Measurements from ENCODE around the gene ANKRD13D. TPM values are rescaled to one million over a fixed set of nuclear protein-coding genes. Genes with fewer than 3 reads are reported as not detected.

The ANKRD13D gene
- total RNA-seq, 1 donor from 2014 or later, result 42.5 TPM

- DNase-seq (ENCODE audit: low spot score), result no peak
These were observed 3.3 kb upstream of the ANKRD13D start for GRCh38 chr11:67285541-67286498.

GRCh38 chr11:67286621-67287333, 2.3 kb upstream of the ANKRD13D start:
- no peak for DNase-seq (ENCODE audit: low spot score)

- no peak for DNase-seq (ENCODE audit: low spot score)
These were observed 1.5 kb upstream of the ANKRD13D start for GRCh38 chr11:67287355-67288197.

- DNase-seq (ENCODE audit: low spot score), result no peak
These were observed 978 bp upstream of the ANKRD13D start for GRCh38 chr11:67288198-67288451.

- DNase-seq (ENCODE audit: low spot score), result peak; percentile 97
These were observed 464 bp upstream of the ANKRD13D start for GRCh38 chr11:67288452-67289225.

GRCh38 chr11:67289651-67290479, 762 bp downstream of the ANKRD13D start:
- no peak for DNase-seq (ENCODE audit: low spot score)

GRCh38 chr11:67290801-67291200, 1.7 kb downstream of the ANKRD13D start:
- DNase-seq (ENCODE audit: low spot score), result no peak

GRCh38 chr11:67291481-67292381, 2.6 kb downstream of the ANKRD13D start:
- no peak for DNase-seq (ENCODE audit: low spot score)

GRCh38 chr11:67292671-67293070, 3.6 kb downstream of the ANKRD13D start:
- DNase-seq (ENCODE audit: low spot score), result no peak

GRCh38 chr11:67293090-67293489, 4.0 kb downstream of the ANKRD13D start:
- no peak for DNase-seq (ENCODE audit: low spot score)

GRCh38 chr11:67295846-67296245, 6.7 kb downstream of the ANKRD13D start:
- DNase-seq (ENCODE audit: low spot score), result no peak

- DNase-seq (ENCODE audit: low spot score), result no peak
These were observed 9.7 kb downstream of the ANKRD13D start for GRCh38 chr11:67298786-67299185.

- DNase-seq (ENCODE audit: low spot score), result no peak
These were observed 10.5 kb downstream of the ANKRD13D start for GRCh38 chr11:67299471-67300191.

- no peak for DNase-seq (ENCODE audit: low spot score)
These were observed 11.2 kb downstream of the ANKRD13D start for GRCh38 chr11:67300256-67300755.

GRCh38 chr11:67300756-67301312, 11.7 kb downstream of the ANKRD13D start:
- DNase-seq (ENCODE audit: low spot score), result no peak

- DNase-seq (ENCODE audit: low spot score), result peak; percentile 88
These were observed 12.3 kb downstream of the ANKRD13D start for GRCh38 chr11:67301313-67301921.

GRCh38 chr11:67301951-67302516, 12.9 kb downstream of the ANKRD13D start:
- peak; percentile 89 for DNase-seq (ENCODE audit: low spot score)
